GM11168 (cell line): ENCODE measurements around the gene ZMYND11.

Experiments
- in situ Hi-C: fragments of 300-500 bp; cut with MboI; formaldehyde crosslinking; loops from one replicate; pipeline ENCODE4 v1.12.0; 2022; ENCODE audit warnings: low sequenced_read_pairs; ENCODE audit not compliant: unreplicated experiment

ZMYND11 gene

GRCh38 chr10:190216-190615 lies 55.0 kb downstream of the ZMYND11 start:
- in situ Hi-C loops, result no loop called here

- in situ Hi-C loops, result no loop called here
Measured at GRCh38 chr10:191703-192518, 56.7 kb downstream of the ZMYND11 start.

GRCh38 chr10:194281-194680 lies 59.0 kb downstream of the ZMYND11 start:
- in situ Hi-C loops, result no loop called here

GRCh38 chr10:200405-200804 lies 65.2 kb downstream of the ZMYND11 start:
- in situ Hi-C loops, result no loop called here

DNA sequence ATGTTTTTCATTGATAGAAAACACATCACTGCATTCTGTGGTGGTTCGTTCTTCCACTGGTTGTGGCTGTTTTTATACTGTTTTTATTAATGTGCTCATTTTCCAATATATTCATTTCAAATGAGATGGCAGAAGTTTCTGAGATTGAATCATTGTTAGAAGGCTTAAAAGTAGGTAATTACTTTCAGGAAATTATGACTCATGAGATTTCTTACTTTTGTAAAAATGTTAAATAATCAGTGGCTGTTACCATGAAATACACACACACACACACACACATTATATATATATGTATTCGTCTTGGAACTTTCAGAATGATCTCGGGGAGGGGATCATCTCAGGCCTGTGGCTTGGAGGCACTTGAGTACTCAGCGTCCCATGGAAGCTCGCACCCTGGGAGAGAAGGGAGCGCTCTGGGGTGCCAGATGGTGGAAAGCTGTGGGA lies 66.1 kb downstream of the ZMYND11 start:
- in situ Hi-C loops, result no loop called here

DNA sequence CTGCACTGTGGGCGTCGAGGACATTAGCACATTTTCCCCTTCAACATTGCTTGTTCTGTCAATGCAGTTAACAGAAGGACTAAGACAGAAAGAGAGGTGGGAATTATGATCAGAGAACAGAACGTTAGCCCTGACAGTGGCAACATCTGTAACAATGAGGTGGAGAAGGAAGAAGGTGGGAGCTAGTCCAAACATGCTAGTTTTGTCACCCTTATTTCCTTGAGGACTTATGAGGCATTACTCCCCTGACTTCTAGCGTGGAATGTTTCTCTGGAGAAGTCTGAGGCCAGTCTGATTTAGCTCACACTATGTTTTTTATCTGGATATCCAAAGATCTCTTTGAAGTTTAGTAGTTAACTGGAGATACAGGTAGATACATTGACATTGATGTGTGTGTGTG lies 73.4 kb downstream of the ZMYND11 start:
- in situ Hi-C loops, result no loop called here

DNA sequence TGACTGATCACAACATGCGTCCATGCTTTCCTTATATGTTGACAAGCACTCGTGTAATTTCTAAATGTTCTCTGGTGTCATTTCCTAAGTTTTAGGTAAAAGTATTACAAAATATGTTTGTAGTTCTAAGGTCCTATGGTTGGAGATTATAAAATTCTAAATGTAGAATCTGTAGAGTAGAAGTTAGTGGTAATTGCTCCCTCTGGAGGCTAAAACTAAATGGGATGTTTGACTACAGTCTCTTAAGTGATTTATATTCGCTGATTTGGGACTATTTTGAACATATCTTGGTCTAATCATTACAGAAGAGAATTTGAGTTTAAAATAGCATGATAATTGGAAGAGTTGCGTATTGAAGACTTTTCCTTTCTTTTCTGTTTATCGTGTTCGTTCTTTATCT lies 74.1 kb downstream of the ZMYND11 start:
- in situ Hi-C loops, result no loop called here

GRCh38 chr10:210297-210696 lies 75.0 kb downstream of the ZMYND11 start:
- in situ Hi-C loops, result no loop called here

DNA sequence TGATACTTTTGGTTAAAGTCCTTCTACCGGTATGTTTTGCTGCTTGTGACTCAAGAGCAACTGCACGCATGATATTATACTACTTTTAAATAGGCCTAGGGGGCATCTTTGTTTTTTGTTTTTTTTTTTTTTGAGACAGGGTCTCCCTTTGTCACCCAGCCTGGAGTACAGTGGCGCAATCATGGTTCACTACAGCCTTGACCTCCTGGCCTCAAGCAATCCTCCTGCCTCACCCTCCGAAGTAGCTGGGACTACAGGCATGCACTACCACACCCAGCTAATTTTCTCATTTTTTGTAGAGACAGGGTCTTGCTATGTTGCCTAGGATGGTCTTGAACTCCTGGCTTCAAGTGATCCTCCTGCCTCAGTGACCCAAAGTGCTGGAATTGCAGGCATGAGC lies 80.2 kb downstream of the ZMYND11 start:
- in situ Hi-C loops, result no loop called here

- in situ Hi-C loops, result no loop called here
Measured at GRCh38 chr10:218798-219197, 83.5 kb downstream of the ZMYND11 start.

DNA sequence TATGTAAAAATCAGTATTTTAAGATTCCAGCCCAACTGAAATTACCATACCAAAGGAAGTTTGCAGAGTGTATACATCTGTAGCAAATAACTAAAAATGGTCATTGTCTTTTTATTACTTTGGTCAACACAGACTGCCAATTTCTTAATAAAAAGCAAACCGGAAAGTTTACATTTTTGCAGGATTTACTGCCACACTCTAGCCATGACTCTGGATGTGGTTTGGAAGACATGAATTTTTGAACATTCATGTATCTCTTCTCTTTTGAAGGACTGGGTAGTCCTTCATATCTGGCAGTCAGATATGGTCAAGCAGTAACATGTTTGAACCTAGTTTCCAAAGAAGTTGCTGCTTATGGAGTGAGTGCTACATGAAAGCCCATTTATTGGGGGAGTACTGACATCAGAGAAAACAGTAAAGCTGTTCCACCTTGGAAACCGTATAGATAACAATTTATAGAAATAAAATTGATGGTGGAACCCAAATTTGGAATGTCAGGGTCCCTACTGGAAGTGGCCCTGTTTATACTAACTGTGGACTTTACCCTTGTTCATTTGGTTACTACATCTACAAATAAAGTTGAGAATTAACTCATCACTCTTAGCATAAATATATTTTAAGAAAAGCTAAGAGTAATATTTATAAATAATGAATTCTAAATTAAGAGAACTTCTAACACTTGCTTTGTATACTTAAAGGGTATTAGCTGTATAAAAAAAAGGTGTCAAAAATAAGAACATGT lies 84.6 kb downstream of the ZMYND11 start:
- in situ Hi-C loops, result no loop called here

DNA sequence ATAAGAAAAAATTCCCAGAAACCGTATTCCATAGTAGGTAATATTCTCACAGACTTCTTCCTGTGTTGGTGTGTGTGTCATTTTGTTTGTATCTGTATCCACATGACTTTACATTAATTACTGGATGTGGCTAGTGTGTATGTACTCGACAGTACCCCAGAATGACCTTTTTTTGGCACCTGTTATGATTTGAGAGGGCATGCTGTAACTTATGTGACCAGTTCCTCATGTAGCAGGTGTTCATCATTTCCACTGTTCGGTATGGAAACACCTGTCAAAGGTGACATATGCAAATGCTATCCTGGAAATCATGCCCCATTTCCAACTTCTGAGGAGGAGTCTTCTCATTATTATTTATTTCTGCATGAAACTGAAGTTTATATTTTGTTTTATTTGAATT lies 89.3 kb downstream of the ZMYND11 start:
- in situ Hi-C loops, result no loop called here

DNA sequence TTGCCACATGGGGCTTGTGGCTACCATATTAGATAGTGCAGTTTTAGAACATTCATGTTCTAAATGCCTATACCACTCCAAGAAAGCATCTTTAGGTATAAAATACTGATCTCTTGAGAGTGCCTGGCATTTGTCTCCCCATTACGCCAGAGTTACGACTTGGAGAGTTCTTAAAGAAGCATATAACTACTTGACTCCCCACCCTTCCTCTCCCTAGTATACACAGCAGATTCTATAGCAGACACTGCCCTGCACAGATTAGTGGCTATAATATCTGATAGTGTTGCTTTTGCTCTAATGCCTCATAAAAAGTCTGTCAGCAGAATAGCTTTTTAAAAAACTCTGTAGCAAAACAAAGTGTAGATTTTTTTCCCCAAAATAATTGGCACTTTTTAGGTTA lies 90.8 kb downstream of the ZMYND11 start:
- in situ Hi-C loops, result no loop called here

- in situ Hi-C loops, result no loop called here
Measured at GRCh38 chr10:227014-227413, 91.8 kb downstream of the ZMYND11 start.

- in situ Hi-C loops, result no loop called here
Measured at GRCh38 chr10:228366-228765, 93.1 kb downstream of the ZMYND11 start.

DNA sequence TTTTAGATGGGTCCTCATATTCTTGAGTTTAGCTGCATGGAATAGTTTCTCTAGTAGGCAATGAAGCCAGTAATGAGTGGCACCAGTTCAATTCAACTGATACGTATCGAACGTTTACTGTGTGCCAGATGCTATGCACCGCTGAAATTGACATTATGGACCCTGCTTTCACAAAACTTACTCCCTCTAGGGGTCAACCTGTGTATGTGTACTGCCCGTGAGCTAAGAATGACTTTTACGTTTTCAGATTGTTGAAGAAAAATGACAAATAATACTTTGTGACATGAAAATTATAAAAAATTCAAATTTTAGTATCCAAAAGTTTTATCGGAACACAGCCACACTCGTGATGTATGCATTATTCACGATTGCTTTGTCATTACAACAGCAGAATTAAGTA lies 95.5 kb downstream of the ZMYND11 start:
- in situ Hi-C loops, result no loop called here

DNA sequence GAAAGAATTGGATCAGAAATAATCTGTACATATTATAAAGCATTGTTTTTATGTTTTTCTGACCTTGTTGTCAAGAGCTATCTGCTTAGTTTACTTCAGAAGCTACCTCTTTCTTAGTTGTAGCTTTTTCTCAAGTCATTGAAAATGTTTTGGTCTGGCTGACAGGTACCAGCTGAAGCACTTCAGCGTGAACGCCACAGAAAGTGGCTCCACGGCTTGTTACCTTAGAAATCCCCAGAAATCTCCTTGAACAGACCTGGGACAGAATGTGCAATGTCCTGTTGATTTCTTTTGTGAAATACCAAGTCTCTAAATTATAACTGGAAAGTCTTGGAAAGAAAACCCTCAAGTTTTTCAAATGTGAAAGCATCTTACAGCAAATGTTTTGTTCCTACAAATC lies 96.8 kb downstream of the ZMYND11 start:
- in situ Hi-C loops, result no loop called here

DNA sequence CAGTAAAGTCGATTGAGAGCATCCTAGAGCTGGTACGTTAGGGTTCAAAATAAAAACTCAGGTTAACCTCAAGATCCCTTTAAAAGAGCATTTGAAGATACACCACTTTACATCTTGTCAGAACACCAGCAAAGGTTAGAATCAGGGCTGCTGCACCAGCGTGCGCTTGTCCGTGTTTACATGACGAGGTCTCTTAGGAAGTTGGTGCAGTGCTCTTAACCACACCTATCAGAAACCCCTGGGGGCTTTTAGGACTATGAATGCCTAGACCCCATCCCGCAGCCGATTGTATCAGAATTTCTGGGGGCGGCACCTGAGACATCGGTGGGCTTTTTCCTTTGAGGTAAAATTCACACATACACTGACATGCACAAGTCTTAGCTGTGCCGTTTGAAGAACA lies 97.6 kb downstream of the ZMYND11 start:
- in situ Hi-C loops, result no loop called here

GRCh38 chr10:234708-235406 lies 99.6 kb downstream of the ZMYND11 start:
- in situ Hi-C loops, result no loop called here

DNA sequence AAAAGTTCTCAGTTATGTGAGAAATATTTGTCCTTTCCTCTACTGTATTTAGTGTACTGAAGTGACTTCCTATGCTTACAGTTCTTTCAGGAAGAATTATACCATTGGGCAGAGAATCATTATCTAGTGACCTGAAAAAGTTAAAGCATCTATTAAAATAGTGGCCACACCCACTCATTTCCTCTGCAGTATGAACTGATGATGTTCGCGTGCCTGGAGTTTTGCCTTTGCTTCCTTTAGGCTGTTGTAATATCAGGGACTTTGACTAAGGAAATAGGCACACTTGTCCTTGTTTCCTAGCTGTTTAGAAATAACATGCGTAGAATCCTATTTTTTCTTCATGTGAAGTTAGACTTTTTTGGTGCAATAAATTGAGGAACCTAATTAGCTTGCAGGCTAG lies 100.7 kb downstream of the ZMYND11 start:
- in situ Hi-C loops, result no loop called here

- in situ Hi-C loops, result no loop called here
Measured at GRCh38 chr10:239109-239508, 103.9 kb downstream of the ZMYND11 start.
